ENCODE results near the gene ZNF385B.

Gene ZNF385B

GRCh38 chr2:179525340-179525739 is 336.1 kb downstream of the ZNF385B start:
- no peak for TF ChIP-seq CTCF (IDR thresholded peaks at IDR 0.05; ENCODE audit: low read length, missing control alignments)
- no peak overlapping the region for H3K4me3 ChIP-seq (replicated peaks; ENCODE audit: low read depth, low read length)
- DNase-seq (ENCODE audit: low read depth) = no peak

GRCh38 chr2:179524809-179525339 is 336.5 kb downstream of the ZNF385B start:
- H3K4me3 ChIP-seq (replicated peaks; ENCODE audit: low read depth, low read length) = no peak overlapping the region
- no peak for DNase-seq (ENCODE audit: low read depth)
- TF ChIP-seq CTCF (IDR thresholded peaks at IDR 0.05; ENCODE audit: low read length, missing control alignments) = no peak

- DNase-seq (ENCODE audit: low read depth) = no peak
- no peak for TF ChIP-seq CTCF (IDR thresholded peaks at IDR 0.05; ENCODE audit: low read length, missing control alignments)
- no peak overlapping the region for H3K4me3 ChIP-seq (replicated peaks; ENCODE audit: low read depth, low read length)
Measured at GRCh38 chr2:179521944-179522343, 339.5 kb downstream of the ZNF385B start.

GRCh38 chr2:179518830-179519229 is 342.6 kb downstream of the ZNF385B start:
- no peak for TF ChIP-seq CTCF (IDR thresholded peaks at IDR 0.05; ENCODE audit: low read length, missing control alignments)
- no peak overlapping the region for H3K4me3 ChIP-seq (replicated peaks; ENCODE audit: low read depth, low read length)
- no peak for DNase-seq (ENCODE audit: low read depth)

- no peak overlapping the region for H3K4me3 ChIP-seq (replicated peaks; ENCODE audit: low read depth, low read length)
- no peak for TF ChIP-seq CTCF (IDR thresholded peaks at IDR 0.05; ENCODE audit: low read length, missing control alignments)
- no peak for DNase-seq (ENCODE audit: low read depth)
Measured at GRCh38 chr2:179513181-179513580, 348.2 kb downstream of the ZNF385B start.

GRCh38 chr2:179512281-179513035 is 349.0 kb downstream of the ZNF385B start:
- H3K4me3 ChIP-seq (replicated peaks; ENCODE audit: low read depth, low read length) = no peak overlapping the region
- TF ChIP-seq CTCF (IDR thresholded peaks at IDR 0.05; ENCODE audit: low read length, missing control alignments) = no peak
- no peak for DNase-seq (ENCODE audit: low read depth)

Measured in fibroblast of pulmonary artery (primary cell).